Natural killer cell (primary cell): ENCODE measurements around the gene STK39. TPM values are rescaled to one million over a fixed set of nuclear protein-coding genes. Genes with fewer than 3 reads are reported as not detected.
A peak's percentile ranks its signal among the peaks of the same experiment; 100 is the strongest.

ENCODE experiments used
- ATAC-seq, 3 donors: fragments of 150-1000 bp in 2 of 3; fragments of 200-7000 bp in 1 of 3; cut with Tn5 transposase; 1 replicate in 1 of 3; 2 replicates in 2 of 3; pipeline ENCODE4 v1.10.0; 2021; ENCODE audit warnings: mild to moderate bottlenecking in 2 of 3, moderate library complexity in 2 of 3
- DNase-seq, 2 donors: peaks; one replicate each; pipeline versions ENCODE4 v3.0.0 to v3.0.0-alpha.2; 2013 to 2021; ENCODE audit warnings: mixed read lengths in 1 of 2
- H3K27ac ChIP-seq: one replicate; pipeline ENCODE4 v1.5.1; 2013; ENCODE audit warnings: mild to moderate bottlenecking, low read length
- H3K27me3 ChIP-seq: one replicate; pipeline ENCODE4 v1.6.1; 2013; ENCODE audit warnings: low read length; ENCODE audit not compliant: control insufficient read depth, insufficient read depth
- H3K36me3 ChIP-seq: one replicate; pipeline ENCODE4 v1.6.1; 2013; ENCODE audit warnings: low read length; ENCODE audit not compliant: control insufficient read depth, insufficient read depth
- H3K4me1 ChIP-seq: one replicate; pipeline ENCODE4 v1.6.1; 2013; ENCODE audit warnings: low read length; ENCODE audit not compliant: control insufficient read depth, insufficient read depth
- H3K4me3 ChIP-seq: one replicate; pipeline ENCODE4 v1.5.1; 2013; ENCODE audit warnings: low read length
- H3K9me3 ChIP-seq: one replicate; pipeline ENCODE4 v1.6.1; 2013; ENCODE audit warnings: low read length; ENCODE audit not compliant: control insufficient read depth, insufficient read depth
- H3K27ac Mint-ChIP-seq, 2 donors: one replicate each; pipeline ENCODE4 v1.8.0; 2022; ENCODE audit warnings: mild to moderate bottlenecking in 2 of 2, mixed read lengths in 2 of 2, moderate library complexity in 1 of 2
- H3K27me3 Mint-ChIP-seq, 2 donors: one replicate each; pipeline ENCODE4 v1.8.0; 2022; ENCODE audit warnings: low read depth in 2 of 2, mixed read lengths in 2 of 2
- H3K36me3 Mint-ChIP-seq: one replicate; pipeline ENCODE4 v1.8.0; 2022; ENCODE audit warnings: mixed read lengths
- H3K4me1 Mint-ChIP-seq, 2 donors: one replicate each; pipeline ENCODE4 v1.8.0; 2022; ENCODE audit warnings: mixed read lengths in 2 of 2
- H3K4me3 Mint-ChIP-seq: one replicate; pipeline ENCODE4 v1.8.0; 2022; ENCODE audit warnings: mild to moderate bottlenecking, moderate library complexity, mixed read lengths
- H3K9me3 Mint-ChIP-seq, 2 donors: one replicate each; pipeline ENCODE4 v1.8.0; 2022; ENCODE audit warnings: mixed read lengths in 2 of 2
- WGBS: methylation state at CpG from one replicate; pipeline ENCODE4 v1.1.7; 2013; ENCODE audit warnings: missing lambda C conversion rate; ENCODE audit not compliant: insufficient coverage; 5-methylcytosine and 5-hydroxymethylcytosine counted together
- intact Hi-C: fragments of 100-400 bp; cut with micrococcal nuclease; formaldehyde crosslinking; loops from one replicate; pipeline ENCODE4 v1.14.2; 2022
- total RNA-seq, 4 donors: library from RNA; stranded (reverse); fragments of 120-200 nt in 1 of 4; gene quantifications; one replicate each; pipeline versions ENCODE4 v1.2.3 to v1.2.4, GENCODE V29; 2013 to 2022
- TF ChIP-seq, protein P1 (sequence below): fragments of 200-600 bp; IDR thresholded peaks from one replicate; pipeline ENCODE4 v1.8.0; 2022; ENCODE audit warnings: antibody characterized with exemption

Gene STK39
- total RNA-seq, 3 donors from 2014 or later (not counting 1 experiment from before 2014, with no cell fraction given) = 53.3 to 79.3 (median 66.6) TPM

DNA sequence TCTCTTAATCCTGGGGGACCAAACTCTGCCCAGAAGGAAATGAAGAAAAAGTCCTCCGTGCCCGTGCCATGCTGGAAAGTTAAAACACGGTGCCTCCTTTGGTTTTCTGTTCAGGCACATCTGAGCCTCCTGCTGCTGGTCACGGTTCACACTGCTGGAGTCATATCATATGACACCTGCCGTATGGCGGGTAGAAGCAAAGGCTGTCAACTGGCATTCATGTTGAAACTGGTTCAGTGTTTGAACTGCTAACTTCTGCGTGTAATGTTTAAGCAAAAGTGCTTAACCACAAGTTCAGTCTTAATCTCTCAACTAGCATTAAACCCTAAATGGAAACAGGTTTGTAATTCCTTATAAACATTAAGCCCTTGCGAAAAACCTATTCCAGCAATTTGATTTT is 3.1 kb downstream of the STK39 start:
- 33% methylated on average over 8 of the region's 8 CpGs for WGBS
- no peak overlapping the region for H3K4me3 ChIP-seq
- TF ChIP-seq, protein P1, sequence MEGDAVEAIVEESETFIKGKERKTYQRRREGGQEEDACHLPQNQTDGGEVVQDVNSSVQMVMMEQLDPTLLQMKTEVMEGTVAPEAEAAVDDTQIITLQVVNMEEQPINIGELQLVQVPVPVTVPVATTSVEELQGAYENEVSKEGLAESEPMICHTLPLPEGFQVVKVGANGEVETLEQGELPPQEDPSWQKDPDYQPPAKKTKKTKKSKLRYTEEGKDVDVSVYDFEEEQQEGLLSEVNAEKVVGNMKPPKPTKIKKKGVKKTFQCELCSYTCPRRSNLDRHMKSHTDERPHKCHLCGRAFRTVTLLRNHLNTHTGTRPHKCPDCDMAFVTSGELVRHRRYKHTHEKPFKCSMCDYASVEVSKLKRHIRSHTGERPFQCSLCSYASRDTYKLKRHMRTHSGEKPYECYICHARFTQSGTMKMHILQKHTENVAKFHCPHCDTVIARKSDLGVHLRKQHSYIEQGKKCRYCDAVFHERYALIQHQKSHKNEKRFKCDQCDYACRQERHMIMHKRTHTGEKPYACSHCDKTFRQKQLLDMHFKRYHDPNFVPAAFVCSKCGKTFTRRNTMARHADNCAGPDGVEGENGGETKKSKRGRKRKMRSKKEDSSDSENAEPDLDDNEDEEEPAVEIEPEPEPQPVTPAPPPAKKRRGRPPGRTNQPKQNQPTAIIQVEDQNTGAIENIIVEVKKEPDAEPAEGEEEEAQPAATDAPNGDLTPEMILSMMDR = no peak
- DNase-seq (peak; percentile 41 to 70), ATAC-seq (peak; percentile 39 to 58 (median 41))
- Mint-ChIP-seq H3K4me3 (peak overlapping the region; percentile 95), H3K36me3 (no peaks in the 10 kb centered on the region), H3K9me3 (no peaks in the 10 kb centered on the region), H3K27me3 (no peaks in the 10 kb centered on the region), H3K4me1 (peaks cover 43 to 44% of the 10 kb centered on the region in 2 donors), H3K27ac (peak overlapping the region; percentile 92 to 93)
- intact Hi-C loops = loop anchor here (1.0 to 2.0 kb wide), 2 partner anchors 49 to 70 kb away; no protein-coding TSS in a partner anchor
- no peaks in the 10 kb centered on the region for H3K9me3 ChIP-seq
- H3K36me3 ChIP-seq = no peaks in the 10 kb centered on the region
- H3K4me1 ChIP-seq = peaks cover 42% of the 10 kb centered on the region
- peak overlapping the region; percentile 48 for H3K27ac ChIP-seq
- no peaks in the 10 kb centered on the region for H3K27me3 ChIP-seq

- DNase-seq (no peak), ATAC-seq (no peak)
- Mint-ChIP-seq H3K4me3 (peak overlapping the region; percentile 95), H3K4me1 (peaks cover 36 to 44% of the 10 kb centered on the region in 2 donors), H3K27me3 (no peaks in the 10 kb centered on the region), H3K9me3 (no peaks in the 10 kb centered on the region), H3K27ac (peak overlapping the region; percentile 92 to 93), H3K36me3 (no peaks in the 10 kb centered on the region)
- 95% methylated on average over 5 of the region's 5 CpGs for WGBS
- TF ChIP-seq, protein P1 = no peak
- Histone ChIP-seq H3K27me3 (no peaks in the 10 kb centered on the region), H3K9me3 (no peaks in the 10 kb centered on the region), H3K4me1 (peaks cover 42% of the 10 kb centered on the region), H3K36me3 (no peaks in the 10 kb centered on the region), H3K27ac (no peak overlapping the region), H3K4me3 (no peak overlapping the region)
- intact Hi-C loops = no loop called here
Measured at GRCh38 chr2:168243061-168243460, 4.3 kb downstream of the STK39 start.

DNA sequence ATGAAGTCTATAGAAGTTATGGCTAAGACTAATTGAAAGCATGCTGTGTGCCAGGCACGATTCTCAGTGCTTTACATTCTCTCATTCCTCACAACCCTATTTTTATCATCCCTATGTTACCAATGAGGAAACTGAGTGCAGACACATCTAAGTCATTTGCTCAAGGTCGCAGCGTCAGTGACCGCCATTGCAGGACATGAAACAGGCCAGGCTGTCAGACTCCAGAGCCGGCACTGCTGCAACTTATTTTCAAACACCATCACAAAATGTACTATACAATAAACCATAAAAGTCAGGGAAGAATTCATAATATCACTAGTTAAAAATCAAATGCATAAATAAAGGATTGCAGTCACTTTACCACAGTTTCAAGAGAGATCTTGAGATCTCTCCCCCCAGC is 5.6 kb downstream of the STK39 start:
- Histone ChIP-seq H3K27ac (no peak overlapping the region), H3K9me3 (no peaks in the 10 kb centered on the region), H3K36me3 (no peaks in the 10 kb centered on the region), H3K27me3 (no peaks in the 10 kb centered on the region), H3K4me1 (peaks cover 37% of the 10 kb centered on the region), H3K4me3 (no peak overlapping the region)
- WGBS = 88% methylated on average over 5 of the region's 5 CpGs
- H3K4me3 Mint-ChIP-seq = no peak overlapping the region
- intact Hi-C loops = no loop called here
- no peaks in the 10 kb centered on the region for H3K9me3 Mint-ChIP-seq
- no peaks in the 10 kb centered on the region for H3K36me3 Mint-ChIP-seq
- peaks cover 33 to 49% of the 10 kb centered on the region in 2 donors for H3K4me1 Mint-ChIP-seq
- ATAC-seq = no peak
- H3K27me3 Mint-ChIP-seq = no peaks in the 10 kb centered on the region
- TF ChIP-seq, protein P1 = no peak
- DNase-seq = no peak
- H3K27ac Mint-ChIP-seq = no peak overlapping the region

DNA sequence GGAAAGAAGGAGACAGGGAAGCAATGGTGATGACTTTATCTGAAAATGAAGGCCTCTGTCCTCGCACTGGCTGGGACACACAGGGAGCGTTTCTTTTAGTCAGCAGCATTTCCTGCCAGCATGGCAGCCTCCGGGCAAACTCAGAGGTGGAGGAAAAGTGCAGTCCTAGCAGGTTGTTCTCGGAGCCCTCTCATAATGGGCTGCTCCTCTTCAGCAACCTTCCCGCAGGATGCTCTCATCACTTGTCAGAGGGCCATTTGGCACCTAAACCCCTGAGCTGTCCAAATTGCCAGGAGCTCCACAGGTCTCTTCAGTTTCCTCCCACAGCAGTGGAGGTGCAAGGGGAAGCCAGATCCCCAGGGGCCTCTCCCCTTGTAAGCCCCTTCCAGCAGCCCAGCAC is 6.2 kb downstream of the STK39 start:
- Histone ChIP-seq H3K27ac (no peak overlapping the region), H3K27me3 (no peaks in the 10 kb centered on the region), H3K4me1 (peaks cover 36% of the 10 kb centered on the region), H3K4me3 (no peak overlapping the region), H3K9me3 (no peaks in the 10 kb centered on the region), H3K36me3 (no peaks in the 10 kb centered on the region)
- DNase-seq (peak in 1 of 2 donors; percentile 43), ATAC-seq (peak in 1 of 3 donors; percentile 29)
- H3K4me3 Mint-ChIP-seq = no peak overlapping the region
- no peaks in the 10 kb centered on the region for H3K27me3 Mint-ChIP-seq
- TF ChIP-seq, protein P1 = no peak
- H3K27ac Mint-ChIP-seq = no peak overlapping the region
- no peaks in the 10 kb centered on the region for H3K9me3 Mint-ChIP-seq
- peaks cover 31 to 47% of the 10 kb centered on the region in 2 donors for H3K4me1 Mint-ChIP-seq
- no peaks in the 10 kb centered on the region for H3K36me3 Mint-ChIP-seq
- WGBS = 54% methylated on average over 5 of the region's 5 CpGs
- intact Hi-C loops = no loop called here
